Measurements from ENCODE around the gene PNPLA7.

DNA sequence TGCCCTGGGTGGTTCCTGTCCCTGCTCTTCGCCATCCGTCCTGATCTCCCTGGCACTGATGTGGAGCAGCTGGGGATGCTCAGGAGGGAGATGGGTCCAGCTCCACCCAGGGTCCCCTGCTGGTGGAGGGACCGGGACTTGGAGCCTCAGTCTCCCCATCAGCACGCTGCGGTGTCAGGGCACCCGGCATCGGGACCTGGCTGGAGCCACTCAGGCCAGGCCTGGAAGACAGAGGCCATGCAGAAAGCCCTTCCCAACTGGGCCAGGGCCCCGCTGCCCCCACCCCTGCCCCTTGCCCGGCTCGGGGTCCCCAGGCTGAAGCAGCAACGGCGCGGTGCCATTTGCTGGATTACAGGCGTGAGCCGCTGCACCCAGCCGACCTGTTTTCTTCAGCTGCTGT lies 50.8 kb downstream of the PNPLA7 start:
- TF ChIP-seq, protein P1, sequence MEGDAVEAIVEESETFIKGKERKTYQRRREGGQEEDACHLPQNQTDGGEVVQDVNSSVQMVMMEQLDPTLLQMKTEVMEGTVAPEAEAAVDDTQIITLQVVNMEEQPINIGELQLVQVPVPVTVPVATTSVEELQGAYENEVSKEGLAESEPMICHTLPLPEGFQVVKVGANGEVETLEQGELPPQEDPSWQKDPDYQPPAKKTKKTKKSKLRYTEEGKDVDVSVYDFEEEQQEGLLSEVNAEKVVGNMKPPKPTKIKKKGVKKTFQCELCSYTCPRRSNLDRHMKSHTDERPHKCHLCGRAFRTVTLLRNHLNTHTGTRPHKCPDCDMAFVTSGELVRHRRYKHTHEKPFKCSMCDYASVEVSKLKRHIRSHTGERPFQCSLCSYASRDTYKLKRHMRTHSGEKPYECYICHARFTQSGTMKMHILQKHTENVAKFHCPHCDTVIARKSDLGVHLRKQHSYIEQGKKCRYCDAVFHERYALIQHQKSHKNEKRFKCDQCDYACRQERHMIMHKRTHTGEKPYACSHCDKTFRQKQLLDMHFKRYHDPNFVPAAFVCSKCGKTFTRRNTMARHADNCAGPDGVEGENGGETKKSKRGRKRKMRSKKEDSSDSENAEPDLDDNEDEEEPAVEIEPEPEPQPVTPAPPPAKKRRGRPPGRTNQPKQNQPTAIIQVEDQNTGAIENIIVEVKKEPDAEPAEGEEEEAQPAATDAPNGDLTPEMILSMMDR (conservative IDR thresholded peaks at IDR 0.05; ENCODE audit: low read length): no peak
- no peak for TF ChIP-seq EZH2phosphoT487 (IDR thresholded peaks at IDR 0.05; ENCODE audit: borderline replicate concordance, low read depth, low read length)
